HT-29 (cell line): Measurements from ENCODE around the gene ASIC2. TPM values are rescaled to one million over a fixed set of nuclear protein-coding genes. Genes with fewer than 3 reads are reported as not detected.

Experiments used
- DNase-seq: peaks from one replicate; pipeline ENCODE4 v3.0.0-alpha.2; 2015; ENCODE audit warnings: low spot score
- total RNA-seq: library from RNA; depleted of rRNA; stranded (reverse); fragments of >200 nt; shearing (Covaris generic); gene quantifications from 2 replicates; pipeline ENCODE4 v1.2.3, GENCODE V29; 2014

ASIC2 gene
- total RNA-seq, 1 experiment from 2014 or later, result not detected

DNA sequence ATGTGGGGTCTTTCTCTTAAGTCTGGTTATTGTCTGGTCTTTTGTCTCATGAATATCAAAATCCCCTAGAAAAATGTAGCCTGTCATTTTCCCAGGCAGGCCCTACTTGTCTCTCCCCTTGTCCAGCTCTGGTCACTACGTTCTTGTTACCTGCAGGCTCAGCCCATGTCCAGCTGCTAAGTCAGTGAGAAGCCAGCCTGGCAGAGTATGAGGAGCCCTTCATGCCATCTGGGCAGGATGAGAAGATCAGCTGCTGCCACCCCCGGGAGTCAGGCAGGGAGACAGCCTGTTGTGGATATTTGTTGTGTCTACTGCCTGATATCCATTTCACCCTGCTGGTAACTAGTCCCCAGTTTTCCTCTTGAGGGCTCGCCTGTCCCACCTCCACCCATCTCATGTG is 88.9 kb downstream of the ASIC2 start:
- no peak for DNase-seq

- DNase-seq, result no peak
Observed at GRCh38 chr17:33202796-33203495, 90.1 kb downstream of the ASIC2 start.

- DNase-seq, result peak; percentile 12
Observed at GRCh38 chr17:33202021-33202420, 91.1 kb downstream of the ASIC2 start.

GRCh38 chr17:33201283-33201682 is 91.8 kb downstream of the ASIC2 start:
- DNase-seq, result no peak

- DNase-seq, result no peak
Observed at GRCh38 chr17:33200587-33200986, 92.5 kb downstream of the ASIC2 start.

DNA sequence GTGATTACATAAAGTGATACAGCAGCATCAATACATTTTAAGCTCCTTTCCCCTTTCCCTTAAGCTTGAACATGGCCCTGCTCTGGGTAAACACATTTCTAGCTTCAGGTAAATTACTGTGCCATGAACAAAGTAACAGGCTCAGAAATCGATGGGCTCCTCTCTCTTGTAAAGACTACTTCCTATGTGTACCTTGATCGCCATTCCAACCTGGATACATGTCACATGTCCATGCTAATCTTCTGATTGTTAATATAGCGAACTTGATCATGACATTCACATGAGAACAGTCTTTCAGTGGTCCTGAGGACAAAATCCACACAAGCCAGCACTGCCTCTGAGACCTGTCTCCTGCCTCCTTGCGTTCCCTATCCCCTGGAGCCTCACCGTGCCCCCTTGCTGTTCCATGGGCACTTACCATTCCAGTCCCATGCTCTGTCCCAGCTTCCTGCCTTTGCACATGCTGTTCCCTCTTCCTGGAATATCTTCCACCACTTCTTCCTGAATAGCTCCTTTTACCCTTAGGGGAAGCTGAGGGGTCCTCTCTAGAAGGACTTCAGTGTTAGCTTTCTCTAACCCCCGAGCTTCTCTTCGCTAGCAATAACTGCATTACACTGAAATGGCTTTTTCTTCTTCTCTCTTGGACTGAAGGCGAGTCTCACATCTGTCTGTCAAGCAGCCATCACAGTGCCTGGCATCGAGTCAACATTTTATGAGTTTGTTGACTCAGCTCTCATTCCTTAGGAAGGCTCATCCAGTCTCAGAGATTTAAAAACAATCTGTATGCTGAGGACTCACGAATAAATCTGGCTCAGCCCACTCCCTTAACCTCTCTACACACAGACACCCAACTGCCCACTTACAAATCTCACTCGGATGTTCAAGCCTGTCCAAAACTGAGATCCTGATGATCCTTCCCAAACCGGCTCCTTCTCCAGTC is 93.3 kb downstream of the ASIC2 start:
- DNase-seq, result peak; percentile 4

DNA sequence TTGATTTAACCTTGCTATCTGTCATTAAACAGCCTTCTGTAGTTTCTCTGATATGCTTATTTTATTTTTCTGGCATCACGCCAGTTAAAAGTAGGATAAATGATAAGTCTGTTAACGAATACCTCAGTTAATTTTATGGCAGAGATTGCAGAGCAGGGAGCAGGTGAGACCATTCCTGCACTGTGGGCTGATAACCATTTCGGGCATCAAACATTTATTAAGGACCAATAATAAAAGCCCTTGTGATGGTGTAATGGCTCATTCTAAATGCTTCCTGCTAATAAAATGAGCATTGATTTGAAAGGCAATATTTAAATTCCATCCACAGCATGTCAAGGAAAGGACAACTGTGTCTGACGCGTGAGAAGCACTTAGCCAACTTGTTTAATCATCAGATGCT is 94.1 kb downstream of the ASIC2 start:
- no peak for DNase-seq

- no peak for DNase-seq
Observed at GRCh38 chr17:33197342-33197741, 95.8 kb downstream of the ASIC2 start.

DNA sequence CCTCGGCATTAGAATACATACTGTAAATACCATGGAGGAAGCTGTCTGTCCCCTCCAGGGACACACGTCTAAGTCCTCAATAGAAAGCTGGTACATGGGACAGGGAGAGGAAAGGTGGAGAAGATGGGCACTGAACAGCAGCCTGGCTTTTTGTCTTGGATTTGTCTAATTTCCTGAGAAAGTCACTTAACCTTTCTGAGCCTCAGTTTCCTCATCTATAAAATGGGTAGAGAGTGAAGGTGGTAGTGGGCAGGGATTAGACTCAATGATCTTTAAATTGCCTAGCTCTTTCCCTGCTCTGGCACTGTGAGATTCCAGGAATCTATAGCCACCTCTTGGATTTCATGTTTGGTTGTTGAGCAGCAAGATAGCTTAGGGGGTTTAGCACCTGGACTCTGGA is 96.2 kb downstream of the ASIC2 start:
- no peak for DNase-seq

- DNase-seq, result no peak
Observed at GRCh38 chr17:33192951-33193911, 99.9 kb downstream of the ASIC2 start.

DNA sequence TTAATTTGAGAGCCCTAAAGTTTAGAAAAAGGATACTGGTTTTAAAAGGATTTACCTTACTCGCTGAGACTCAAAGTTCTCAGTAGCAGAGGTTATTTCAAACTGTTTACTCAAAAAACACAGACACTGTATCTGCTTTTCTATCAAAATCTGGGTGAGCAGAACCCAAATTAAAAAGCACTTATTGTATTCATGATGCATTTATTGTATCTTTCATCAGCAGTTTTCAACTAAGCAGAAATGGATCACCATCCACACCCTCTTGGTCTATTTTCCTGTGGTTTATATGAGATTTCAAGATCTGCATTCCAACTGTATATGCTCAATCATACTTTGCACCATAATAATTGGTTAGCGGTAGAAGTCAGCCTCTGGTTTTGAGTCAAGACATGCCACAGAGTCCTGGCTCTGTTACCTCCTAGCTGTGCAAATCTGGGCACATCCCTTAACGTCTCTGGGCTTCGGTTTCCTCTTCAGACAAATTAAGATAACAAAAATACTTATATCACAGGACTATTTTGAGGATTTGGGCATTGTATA is 109.5 kb downstream of the ASIC2 start:
- no peak for DNase-seq

- DNase-seq, result no peak
Observed at GRCh38 chr17:33179151-33179550, 113.9 kb downstream of the ASIC2 start.

DNA sequence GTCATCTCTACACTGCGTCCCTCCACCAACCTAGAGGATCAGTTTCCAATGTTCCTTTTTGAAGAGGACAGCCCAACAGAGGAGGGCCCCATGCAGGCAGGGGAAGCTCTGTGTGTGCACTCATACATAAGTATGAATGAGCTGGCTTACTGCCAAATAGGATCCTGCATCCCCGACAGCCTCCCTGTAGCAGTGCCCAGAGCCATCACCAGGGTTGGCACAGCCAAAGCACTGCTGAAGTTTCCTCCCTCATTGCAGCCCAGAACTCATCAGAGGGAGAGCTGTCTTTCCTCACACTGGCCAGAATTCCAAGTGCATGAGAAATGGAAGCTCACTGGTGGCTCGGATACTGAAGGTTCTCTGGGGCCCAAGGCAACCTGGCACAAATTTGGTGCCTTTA is 114.4 kb downstream of the ASIC2 start:
- DNase-seq, result no peak

DNA sequence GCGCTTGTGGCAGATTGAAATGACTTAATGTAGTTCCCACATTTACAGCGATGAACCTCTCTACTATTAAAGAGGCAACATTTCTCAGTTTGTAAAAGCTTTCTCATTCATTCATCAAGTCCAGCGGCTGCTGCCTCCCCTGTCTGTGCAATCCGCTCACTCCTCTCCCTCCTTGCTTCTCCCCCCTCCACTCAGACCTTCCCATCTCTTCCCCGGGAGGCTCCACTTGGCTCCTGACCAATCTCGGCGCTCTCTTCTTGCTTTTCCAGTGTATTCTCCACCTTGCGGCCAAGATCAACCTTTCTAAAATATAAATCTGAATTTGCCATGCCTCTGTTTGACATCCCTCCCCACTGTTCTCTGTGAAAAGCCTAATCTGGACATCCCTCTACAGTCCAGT is 117.5 kb downstream of the ASIC2 start:
- no peak for DNase-seq

GRCh38 chr17:33171931-33172330 is 121.2 kb downstream of the ASIC2 start:
- DNase-seq, result no peak

GRCh38 chr17:33169580-33170285 is 123.4 kb downstream of the ASIC2 start:
- no peak for DNase-seq

DNA sequence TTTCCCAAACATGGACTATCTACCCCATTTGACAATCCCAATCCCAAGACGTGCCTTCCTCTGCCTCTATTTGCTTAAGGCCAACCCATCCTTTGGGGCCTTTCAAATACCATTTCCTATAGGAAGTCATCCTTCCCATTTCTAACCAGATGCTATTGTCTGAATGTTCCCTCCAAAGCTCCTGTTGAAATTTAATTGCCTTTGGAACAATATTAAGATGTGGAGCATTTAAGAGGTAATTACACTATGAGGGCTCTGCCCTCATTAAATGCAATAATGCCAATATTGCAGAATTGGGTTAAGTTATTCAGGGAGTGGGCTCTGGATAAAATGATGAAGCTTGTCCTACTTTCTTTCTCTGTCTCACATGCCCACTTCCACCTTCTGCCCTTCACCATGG is 125.4 kb downstream of the ASIC2 start:
- DNase-seq, result no peak

GRCh38 chr17:33166472-33166871 is 126.6 kb downstream of the ASIC2 start:
- DNase-seq, result no peak

DNA sequence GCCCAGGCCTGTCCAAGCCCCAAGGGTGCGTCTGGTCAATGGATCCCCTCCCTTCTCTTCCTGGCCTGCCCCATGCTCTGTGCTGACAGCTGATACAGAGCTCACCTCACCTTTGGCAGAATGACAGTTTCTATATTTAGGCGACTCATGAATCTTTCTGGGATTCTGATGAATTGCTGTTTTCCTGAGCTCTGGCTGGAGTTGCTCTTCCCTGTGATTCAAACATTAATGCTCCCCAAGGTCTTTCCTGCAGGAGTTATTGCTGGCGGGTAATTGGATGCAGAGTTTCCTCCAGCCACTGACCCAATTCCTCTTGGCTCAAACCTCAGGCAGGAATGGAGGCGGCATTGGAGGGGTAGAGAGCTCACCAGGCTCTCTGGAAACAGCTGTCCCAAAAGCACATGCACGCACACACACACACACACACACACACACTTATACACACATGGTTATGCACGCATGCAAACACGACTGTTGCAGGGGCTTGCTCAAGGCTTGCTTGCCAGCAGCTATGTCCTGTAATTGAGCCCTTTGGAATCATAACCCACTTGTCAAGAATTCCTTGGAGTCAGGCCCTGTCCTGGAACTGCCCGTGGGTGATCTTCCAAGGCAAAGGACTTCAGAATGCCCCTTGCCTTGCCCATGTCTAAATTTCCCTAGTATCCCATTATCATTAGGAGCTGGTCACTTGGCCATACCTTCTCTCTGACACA is 128.8 kb downstream of the ASIC2 start:
- DNase-seq, result no peak

GRCh38 chr17:33163533-33164168 is 129.4 kb downstream of the ASIC2 start:
- no peak for DNase-seq
